SJSA1 (cell line): ENCODE measurements around the gene ST3GAL2. TPM values are rescaled to one million over a fixed set of nuclear protein-coding genes. Genes with fewer than 3 reads are reported as not detected.
"Not testable (repeated sequence)": the region's sequence is repeated elsewhere in the genome, so short reads cannot be mapped to it uniquely, and the experiment has no call there.

ENCODE experiments used
- DNase-seq, 2 experiments: peaks; one replicate each; pipeline ENCODE4 v3.0.0-alpha.2; 2015 to 2020; ENCODE audit warnings: low spot score in 2 of 2, low read depth in 1 of 2
- H3K27ac ChIP-seq: fragments of 250-450 bp; sonication (Bioruptor Pico); 2 replicates; pipeline ENCODE4 v1.5.1; 2020; ENCODE audit warnings: mild to moderate bottlenecking, moderate library complexity
- H3K27me3 ChIP-seq: fragments of 250-450 bp; sonication (Bioruptor Pico); replicated peaks from 2 replicates; pipeline ENCODE4 v1.5.1; 2020; ENCODE audit warnings: mild to moderate bottlenecking, moderate library complexity
- H3K36me3 ChIP-seq: fragments of 250-450 bp; sonication (Bioruptor Pico); 2 replicates; pipeline ENCODE4 v1.5.1; 2020; ENCODE audit warnings: mild to moderate bottlenecking
- H3K4me1 ChIP-seq: fragments of 250-450 bp; sonication (Bioruptor Pico); replicated peaks from 2 replicates; pipeline ENCODE4 v1.6.1; 2021; ENCODE audit warnings: mild to moderate bottlenecking
- H3K4me3 ChIP-seq: fragments of 250-450 bp; sonication (Bioruptor Pico); 2 replicates; pipeline ENCODE4 v1.5.1; 2020; ENCODE audit warnings: mild to moderate bottlenecking
- H3K9me3 ChIP-seq: fragments of 250-450 bp; sonication (Bioruptor Pico); replicated peaks from 2 replicates; pipeline ENCODE4 v1.5.1; 2020; ENCODE audit warnings: mild to moderate bottlenecking
- total RNA-seq: library from RNA; depleted of rRNA; stranded (reverse); fragments of >200 nt; shearing (Covaris generic); gene quantifications from 2 replicates; pipeline ENCODE4 v1.2.3, GENCODE V29; 2014

Gene ST3GAL2
- total RNA-seq, 1 experiment from 2014 or later = 43.8 TPM

GRCh38 chr16:70386289-70386986 lies 52.5 kb downstream of the ST3GAL2 start:
- H3K4me1 ChIP-seq, H3K27me3 ChIP-seq, H3K4me3 ChIP-seq, H3K9me3 ChIP-seq, DNase-seq, H3K27ac ChIP-seq: not testable (repeated sequence)
- peaks cover 40% of the 10 kb centered on the region for H3K36me3 ChIP-seq

GRCh38 chr16:70383421-70383960 lies 55.4 kb downstream of the ST3GAL2 start:
- H3K4me3 ChIP-seq = no peak overlapping the region
- no peak overlapping the region for H3K27ac ChIP-seq
- H3K9me3 ChIP-seq = no peaks in the 10 kb centered on the region
- H3K36me3 ChIP-seq = peaks cover 51% of the 10 kb centered on the region
- no peak for DNase-seq
- H3K27me3 ChIP-seq = no peaks in the 10 kb centered on the region
- H3K4me1 ChIP-seq = peaks cover 19% of the 10 kb centered on the region

- peaks cover 19% of the 10 kb centered on the region for H3K4me1 ChIP-seq
- no peaks in the 10 kb centered on the region for H3K27me3 ChIP-seq
- peaks cover 44% of the 10 kb centered on the region for H3K36me3 ChIP-seq
- peak overlapping the region; percentile 66 for H3K4me3 ChIP-seq
- H3K9me3 ChIP-seq = no peaks in the 10 kb centered on the region
- H3K27ac ChIP-seq = no peak overlapping the region
- no peak for DNase-seq
Observed at GRCh38 chr16:70381604-70382342, 57.1 kb downstream of the ST3GAL2 start.

GRCh38 chr16:70380919-70381603 lies 57.8 kb downstream of the ST3GAL2 start:
- Histone ChIP-seq H3K9me3 (no peaks in the 10 kb centered on the region), H3K27ac (peak overlapping the region; percentile 81), H3K4me3 (peak overlapping the region; percentile 66), H3K36me3 (peaks cover 49% of the 10 kb centered on the region), H3K4me1 (peaks cover 19% of the 10 kb centered on the region), H3K27me3 (no peaks in the 10 kb centered on the region)
- DNase-seq = peak; percentile 96 to 98

- H3K9me3 ChIP-seq = no peaks in the 10 kb centered on the region
- H3K4me1 ChIP-seq = peaks cover 19% of the 10 kb centered on the region
- DNase-seq = peak; percentile 94 to 98
- H3K27ac ChIP-seq = peak overlapping the region; percentile 81
- H3K27me3 ChIP-seq = no peaks in the 10 kb centered on the region
- H3K36me3 ChIP-seq = peaks cover 55% of the 10 kb centered on the region
- peak overlapping the region; percentile 66 for H3K4me3 ChIP-seq
Observed at GRCh38 chr16:70380248-70380918, 58.5 kb downstream of the ST3GAL2 start.

GRCh38 chr16:70378869-70379493 lies 59.9 kb downstream of the ST3GAL2 start:
- H3K27me3 ChIP-seq = no peaks in the 10 kb centered on the region
- no peak for DNase-seq
- H3K4me3 ChIP-seq = no peak overlapping the region
- peaks cover 69% of the 10 kb centered on the region for H3K36me3 ChIP-seq
- H3K4me1 ChIP-seq = peaks cover 19% of the 10 kb centered on the region
- H3K27ac ChIP-seq = no peak overlapping the region
- no peaks in the 10 kb centered on the region for H3K9me3 ChIP-seq

GRCh38 chr16:70377782-70378181 lies 61.1 kb downstream of the ST3GAL2 start:
- H3K36me3 ChIP-seq = peaks cover 77% of the 10 kb centered on the region
- no peak for DNase-seq
- H3K4me3 ChIP-seq = no peak overlapping the region
- H3K4me1 ChIP-seq = peaks cover 19% of the 10 kb centered on the region
- no peaks in the 10 kb centered on the region for H3K27me3 ChIP-seq
- no peak overlapping the region for H3K27ac ChIP-seq
- H3K9me3 ChIP-seq = no peaks in the 10 kb centered on the region

- peaks cover 14% of the 10 kb centered on the region for H3K4me1 ChIP-seq
- no peaks in the 10 kb centered on the region for H3K9me3 ChIP-seq
- DNase-seq = no peak
- no peak overlapping the region for H3K27ac ChIP-seq
- no peak overlapping the region for H3K4me3 ChIP-seq
- H3K27me3 ChIP-seq = no peaks in the 10 kb centered on the region
- peaks cover 82% of the 10 kb centered on the region for H3K36me3 ChIP-seq
Observed at GRCh38 chr16:70375636-70376611, 63.0 kb downstream of the ST3GAL2 start.

GRCh38 chr16:70374213-70374612 lies 64.7 kb downstream of the ST3GAL2 start:
- H3K36me3 ChIP-seq = peaks cover 85% of the 10 kb centered on the region

GRCh38 chr16:70372921-70373728 lies 65.8 kb downstream of the ST3GAL2 start:
- peaks cover 79% of the 10 kb centered on the region for H3K36me3 ChIP-seq
- no peaks in the 10 kb centered on the region for H3K9me3 ChIP-seq
- DNase-seq = no peak
- no peaks in the 10 kb centered on the region for H3K4me1 ChIP-seq
- no peaks in the 10 kb centered on the region for H3K27me3 ChIP-seq
- no peak overlapping the region for H3K4me3 ChIP-seq
- H3K27ac ChIP-seq = no peak overlapping the region

More at GRCh38 chr16:70374213-70374612, 64.7 kb downstream of the ST3GAL2 start:
- Histone ChIP-seq H3K27me3 (no peaks in the 10 kb centered on the region), H3K27ac (no peak overlapping the region), H3K4me3 (no peak overlapping the region), H3K4me1 (peaks cover 3% of the 10 kb centered on the region), H3K9me3 (no peaks in the 10 kb centered on the region)
- no peak for DNase-seq

GRCh38 chr16:70370924-70371323 lies 68.0 kb downstream of the ST3GAL2 start:
- H3K4me1 ChIP-seq = no peaks in the 10 kb centered on the region
- H3K27ac ChIP-seq = no peak overlapping the region
- H3K27me3 ChIP-seq = no peaks in the 10 kb centered on the region
- peaks cover 74% of the 10 kb centered on the region for H3K36me3 ChIP-seq
- no peak for DNase-seq
- no peaks in the 10 kb centered on the region for H3K9me3 ChIP-seq
- no peak overlapping the region for H3K4me3 ChIP-seq
